HAP-1 (cell line): ENCODE data around the gene CHKB.

Experiments
- DNase-seq, 2 experiments: peaks; one replicate each; pipeline ENCODE4 v3.0.0-alpha.2; 2016 to 2020; ENCODE audit warnings: low spot score in 2 of 2
- H3K27me3 ChIP-seq: fragments of 250-450 bp; sonication (Bioruptor Pico); 2 replicates; pipeline ENCODE4 v1.5.1; 2020; ENCODE audit warnings: low read depth, mild to moderate bottlenecking, moderate library complexity
- H3K36me3 ChIP-seq: fragments of 250-450 bp; sonication (Bioruptor Pico); replicated peaks from 2 replicates; pipeline ENCODE4 v1.5.1; 2020; ENCODE audit warnings: mild to moderate bottlenecking
- H3K4me1 ChIP-seq: fragments of 250-450 bp; sonication (Bioruptor Pico); 2 replicates; pipeline ENCODE4 v1.5.1; 2020; ENCODE audit warnings: mild to moderate bottlenecking
- H3K4me3 ChIP-seq: fragments of 250-450 bp; sonication (Bioruptor Pico); 2 replicates; pipeline ENCODE4 v1.5.1; 2020; ENCODE audit warnings: mild to moderate bottlenecking, moderate library complexity
- H3K9me3 ChIP-seq: fragments of 250-450 bp; sonication (Bioruptor Pico); 2 replicates; pipeline ENCODE4 v1.5.1; 2020; ENCODE audit warnings: mild to moderate bottlenecking, moderate library complexity
- in situ Hi-C: fragments of 300-500 bp; cut with MboI; formaldehyde crosslinking; loops from 3 replicates; pipeline ENCODE4 v1.14.3; 2020; ENCODE audit warnings: low sequenced_read_pairs, inconsistent platforms, mixed read lengths

CHKB gene

DNA sequence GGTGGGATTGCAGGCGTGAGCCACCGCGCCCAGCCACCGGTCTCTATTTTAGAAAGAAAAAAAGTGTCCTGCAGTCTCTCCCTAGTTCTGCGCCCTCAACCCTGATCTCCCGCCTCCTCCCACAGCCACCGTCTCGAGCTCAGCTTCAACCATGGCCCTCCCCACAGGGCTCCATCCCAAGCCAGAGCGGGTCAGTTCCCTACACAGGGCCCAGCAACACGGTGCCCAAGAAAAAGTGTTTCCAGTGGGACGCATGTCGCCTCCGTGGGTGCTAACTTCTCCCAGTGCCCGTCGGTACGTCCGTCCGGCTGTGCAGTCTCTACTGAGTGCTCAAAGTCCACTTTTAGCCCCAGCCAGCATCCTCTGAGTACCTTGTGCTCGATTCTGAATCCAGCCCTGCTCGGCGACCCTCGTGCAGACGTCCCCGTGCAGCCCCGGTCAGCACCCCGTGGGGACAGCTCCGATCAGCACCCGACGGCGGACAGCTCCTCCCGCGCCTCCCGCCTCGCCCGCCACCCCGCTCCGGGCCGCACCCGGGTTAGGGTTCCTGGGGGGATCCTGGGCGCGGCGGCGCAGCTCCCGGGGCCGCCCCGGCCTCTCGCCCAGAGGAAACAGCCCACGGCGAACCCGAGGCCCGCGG lies 17.3 kb upstream of the CHKB start:
- Histone ChIP-seq H3K4me1 (peaks cover 8% of the 10 kb centered on the region), H3K36me3 (no peaks in the 10 kb centered on the region), H3K9me3 (no peaks in the 10 kb centered on the region), H3K4me3 (peak overlapping the region; percentile 22), H3K27me3 (no peaks in the 10 kb centered on the region)
- in situ Hi-C loops, result no loop called here
- DNase-seq, result peak; percentile 28 to 87

DNA sequence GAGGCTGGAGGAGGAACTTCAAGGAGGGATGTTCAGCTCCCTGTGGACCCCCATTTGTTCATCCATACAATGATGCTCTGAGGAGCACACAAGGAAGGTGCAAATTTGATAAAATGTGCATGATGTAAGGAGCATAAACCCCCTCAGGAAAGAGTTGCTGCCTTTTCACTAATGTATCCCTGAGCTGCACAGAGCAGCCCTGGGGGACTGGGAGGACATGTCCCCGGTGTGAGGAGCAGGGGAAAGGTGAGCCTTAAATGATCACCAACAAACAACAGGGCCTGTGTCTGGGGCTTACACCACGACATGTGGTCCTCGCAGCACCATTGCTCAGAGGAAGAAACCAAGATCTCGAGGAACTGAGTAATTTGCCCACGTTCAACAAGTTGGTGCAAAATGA lies 14.4 kb upstream of the CHKB start:
- Histone ChIP-seq H3K27me3 (no peaks in the 10 kb centered on the region), H3K4me3 (no peak overlapping the region), H3K4me1 (peaks cover 8% of the 10 kb centered on the region), H3K36me3 (no peaks in the 10 kb centered on the region), H3K9me3 (no peaks in the 10 kb centered on the region)
- in situ Hi-C loops, result no loop called here
- no peak for DNase-seq

DNA sequence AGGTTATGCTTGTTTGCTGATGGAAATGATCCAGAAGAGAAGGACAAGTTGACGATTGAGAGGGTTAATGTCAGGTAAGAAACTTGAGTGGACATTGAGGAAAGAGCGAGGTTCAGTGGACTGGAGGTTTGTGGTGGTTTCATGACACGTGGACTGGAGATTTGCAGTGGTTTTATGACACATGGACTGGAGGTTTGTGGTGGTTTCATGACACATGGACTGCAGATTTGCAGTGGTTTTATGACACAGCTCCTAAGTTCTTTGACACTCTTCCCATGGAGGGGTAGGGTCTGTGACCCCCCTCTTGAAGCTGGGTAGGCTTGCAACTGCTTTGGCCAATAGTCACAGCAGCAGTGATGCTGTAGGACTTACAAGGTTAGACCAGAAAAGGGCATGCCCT lies 12.5 kb upstream of the CHKB start:
- Histone ChIP-seq H3K36me3 (no peaks in the 10 kb centered on the region), H3K4me3 (no peak overlapping the region), H3K9me3 (no peaks in the 10 kb centered on the region), H3K4me1 (peaks cover 5% of the 10 kb centered on the region; the same call in 1 of the 2 replicates), H3K27me3 (no peaks in the 10 kb centered on the region)
- DNase-seq, result no peak
- in situ Hi-C loops, result no loop called here

DNA sequence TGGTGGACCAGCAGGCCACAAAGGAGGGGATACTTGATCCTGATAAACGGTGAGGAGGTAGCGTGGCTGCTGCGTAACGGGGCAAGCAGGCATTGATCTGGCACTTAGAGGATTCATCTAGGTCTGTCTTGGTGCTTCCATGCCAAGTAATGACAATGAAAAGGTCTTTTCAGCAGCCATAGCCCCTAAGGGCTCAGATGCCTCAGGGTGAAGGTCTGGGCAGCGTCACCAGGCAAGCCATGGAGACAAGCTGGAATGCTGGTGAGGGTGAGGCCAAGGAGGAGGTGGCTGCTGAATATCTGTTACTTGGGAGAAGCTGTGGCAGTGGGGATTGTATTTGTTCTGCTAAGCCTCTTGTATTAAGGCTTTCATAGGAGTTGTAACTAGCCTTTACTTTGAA lies 4.8 kb upstream of the CHKB start:
- in situ Hi-C loops, result no loop called here
- H3K4me3 ChIP-seq, result no peak overlapping the region
- H3K36me3 ChIP-seq, result no peaks in the 10 kb centered on the region
- H3K27me3 ChIP-seq, result no peaks in the 10 kb centered on the region
- DNase-seq, result no peak
- H3K4me1 ChIP-seq, result peaks cover 4% of the 10 kb centered on the region; the same call in 1 of the 2 replicates
- no peaks in the 10 kb centered on the region for H3K9me3 ChIP-seq

DNA sequence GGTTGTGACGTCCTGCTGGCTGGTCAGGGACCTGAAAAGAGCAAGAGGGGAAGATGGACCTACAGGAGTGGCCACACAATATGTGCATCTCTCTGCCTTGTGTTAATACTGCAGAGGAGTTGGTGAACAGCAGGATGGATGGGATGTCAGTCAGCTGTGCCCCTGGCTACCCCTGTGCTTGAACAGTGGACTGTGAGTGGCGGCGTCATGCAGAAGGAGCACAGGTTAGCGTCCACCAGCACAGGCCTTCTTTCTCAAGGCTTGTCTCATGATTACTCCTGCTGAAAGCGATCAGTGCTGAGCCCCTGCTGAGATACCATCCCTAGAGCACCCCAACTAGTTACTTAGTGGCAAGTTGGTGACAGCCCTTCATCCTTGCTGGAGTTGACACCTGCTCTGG lies 3.8 kb upstream of the CHKB start:
- H3K9me3 ChIP-seq, result no peaks in the 10 kb centered on the region
- no peak for DNase-seq
- H3K27me3 ChIP-seq, result no peaks in the 10 kb centered on the region
- H3K4me1 ChIP-seq, result peaks cover 9% of the 10 kb centered on the region
- in situ Hi-C loops, result no loop called here
- H3K36me3 ChIP-seq, result peaks cover under 1% of the 10 kb centered on the region; the same call in 1 of the 2 replicates
- H3K4me3 ChIP-seq, result no peak overlapping the region

DNA sequence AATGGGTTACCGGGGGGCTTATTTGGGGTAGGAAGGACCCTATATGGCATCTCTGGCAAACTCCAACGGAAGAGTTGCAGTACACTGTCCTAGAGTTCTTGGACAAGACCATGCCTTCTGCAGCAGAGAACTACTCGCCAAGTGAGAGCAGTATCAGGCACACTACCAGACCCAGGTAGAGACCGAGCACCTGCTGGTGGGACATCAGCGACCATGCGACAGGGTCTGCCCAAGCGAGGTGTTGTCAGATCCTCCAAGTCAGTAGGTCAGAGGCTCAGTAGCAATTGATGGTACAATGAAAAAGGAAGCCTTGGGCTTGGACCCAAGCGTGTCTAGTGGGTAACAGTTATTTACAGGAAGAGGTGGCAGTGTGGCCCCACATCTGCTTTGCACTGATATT lies 3.1 kb upstream of the CHKB start:
- DNase-seq, result no peak
- H3K36me3 ChIP-seq, result peaks cover 6% of the 10 kb centered on the region
- peaks cover 12% of the 10 kb centered on the region for H3K4me1 ChIP-seq
- no peak overlapping the region for H3K4me3 ChIP-seq
- in situ Hi-C loops, result no loop called here
- no peaks in the 10 kb centered on the region for H3K9me3 ChIP-seq
- no peaks in the 10 kb centered on the region for H3K27me3 ChIP-seq

DNA sequence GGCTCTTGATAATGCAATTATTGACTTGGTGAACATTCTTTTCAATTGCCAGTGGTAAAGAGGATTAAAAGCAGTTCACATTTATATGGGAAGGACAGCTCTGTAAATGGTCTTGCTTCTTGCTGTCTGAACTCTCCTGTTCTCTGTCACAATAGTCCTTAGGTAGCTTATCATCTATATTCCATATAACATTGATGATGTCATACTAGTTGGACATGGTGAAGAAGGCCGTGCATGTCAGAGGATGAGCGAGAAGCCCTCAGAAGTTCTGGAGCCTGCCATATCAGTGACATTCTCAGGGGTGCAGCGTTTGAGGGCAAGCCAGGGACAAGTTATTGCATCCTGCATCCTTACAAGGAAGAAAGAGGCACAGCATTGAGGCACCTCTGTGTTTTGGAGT lies 2.6 kb upstream of the CHKB start:
- Histone ChIP-seq H3K36me3 (peaks cover 10% of the 10 kb centered on the region), H3K4me3 (no peak overlapping the region), H3K9me3 (no peaks in the 10 kb centered on the region), H3K27me3 (no peaks in the 10 kb centered on the region), H3K4me1 (peaks cover 12% of the 10 kb centered on the region)
- DNase-seq, result no peak
- in situ Hi-C loops, result no loop called here

DNA sequence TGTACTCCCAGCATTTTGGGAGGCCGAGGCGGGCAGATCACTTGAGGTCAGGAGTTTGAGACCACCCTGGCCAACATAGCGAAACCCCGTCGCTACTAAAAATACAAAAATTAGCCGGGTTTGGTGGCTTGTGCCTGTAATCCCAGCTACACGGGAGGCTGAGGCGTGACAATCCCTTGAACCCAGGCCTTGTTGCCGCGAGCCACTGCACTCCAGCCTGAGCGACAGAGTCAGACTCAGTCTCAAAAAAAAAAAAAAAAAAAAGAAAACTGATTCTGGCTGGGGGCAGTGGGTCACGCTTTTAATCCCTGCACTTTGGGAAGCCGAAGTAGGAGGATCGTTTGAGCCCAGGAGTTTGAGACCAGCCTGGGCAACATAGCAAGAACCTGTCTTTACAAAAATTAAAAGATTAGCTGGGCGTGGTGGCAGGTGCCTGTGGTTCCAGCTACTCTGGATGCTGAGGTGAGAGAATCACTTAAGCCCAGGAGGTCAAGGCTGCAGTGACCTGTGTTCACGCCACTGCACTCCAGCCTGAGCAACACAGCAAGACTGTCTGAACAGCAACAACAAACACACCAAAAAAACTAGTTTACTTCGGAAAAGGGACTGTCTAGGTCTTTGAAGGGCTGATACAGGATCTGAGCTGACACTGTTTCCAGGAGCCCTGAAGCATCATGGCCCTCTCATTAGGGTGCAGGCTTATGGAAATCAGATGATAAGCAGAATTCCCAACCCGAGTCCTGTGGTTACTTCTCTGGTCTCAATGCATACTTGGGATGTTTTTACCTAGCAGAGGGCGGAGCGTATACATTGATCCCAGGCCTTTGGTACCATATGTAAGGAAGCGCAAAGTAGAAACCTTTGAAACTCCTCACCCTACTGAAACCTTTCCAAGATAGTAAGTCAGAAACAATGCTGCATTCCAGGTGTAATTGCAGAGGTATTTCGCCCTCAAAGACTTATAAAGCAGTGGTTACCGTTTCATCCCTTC lies 1.8 kb upstream of the CHKB start:
- Histone ChIP-seq H3K4me3 (peak overlapping the region; percentile 91; the same call in 1 of the 2 replicates), H3K36me3 (peaks cover 19% of the 10 kb centered on the region), H3K9me3 (no peaks in the 10 kb centered on the region), H3K4me1 (peaks cover 12% of the 10 kb centered on the region), H3K27me3 (no peaks in the 10 kb centered on the region)
- in situ Hi-C loops, result no loop called here
- DNase-seq, result no peak

DNA sequence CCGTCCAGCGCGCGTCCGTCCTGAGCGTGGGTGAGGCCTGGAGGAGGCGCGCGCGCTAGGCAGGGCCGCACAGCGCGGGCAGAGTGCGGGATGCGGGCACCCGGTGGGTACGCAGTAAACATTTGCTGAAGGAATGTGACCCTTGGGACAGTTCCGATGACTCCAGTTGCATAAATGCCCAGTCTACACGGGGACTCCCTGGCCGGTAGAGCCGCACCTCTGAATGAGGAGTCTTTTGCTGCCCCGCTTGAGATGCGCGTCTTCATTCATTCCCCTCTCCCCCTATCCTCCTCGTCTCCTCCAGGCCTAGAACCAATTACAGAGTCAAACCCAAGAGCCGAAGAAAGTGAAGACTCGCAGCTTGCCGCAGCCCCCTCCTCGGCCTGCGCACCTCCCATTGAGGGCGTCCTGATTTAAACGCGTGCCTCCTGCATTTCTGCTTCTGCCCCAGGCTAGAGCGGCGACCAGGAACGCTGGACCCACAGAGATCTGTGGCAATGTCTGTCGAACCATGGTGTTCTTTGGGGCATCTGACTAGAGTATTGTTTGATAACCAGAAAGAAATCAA lies 729 bp upstream of the CHKB start:
- H3K27me3 ChIP-seq, result no peaks in the 10 kb centered on the region
- in situ Hi-C loops, result no loop called here
- H3K4me1 ChIP-seq, result peaks cover 12% of the 10 kb centered on the region
- H3K9me3 ChIP-seq, result no peaks in the 10 kb centered on the region
- peaks cover 29% of the 10 kb centered on the region for H3K36me3 ChIP-seq
- H3K4me3 ChIP-seq, result peak overlapping the region; percentile 91
- no peak for DNase-seq

DNA sequence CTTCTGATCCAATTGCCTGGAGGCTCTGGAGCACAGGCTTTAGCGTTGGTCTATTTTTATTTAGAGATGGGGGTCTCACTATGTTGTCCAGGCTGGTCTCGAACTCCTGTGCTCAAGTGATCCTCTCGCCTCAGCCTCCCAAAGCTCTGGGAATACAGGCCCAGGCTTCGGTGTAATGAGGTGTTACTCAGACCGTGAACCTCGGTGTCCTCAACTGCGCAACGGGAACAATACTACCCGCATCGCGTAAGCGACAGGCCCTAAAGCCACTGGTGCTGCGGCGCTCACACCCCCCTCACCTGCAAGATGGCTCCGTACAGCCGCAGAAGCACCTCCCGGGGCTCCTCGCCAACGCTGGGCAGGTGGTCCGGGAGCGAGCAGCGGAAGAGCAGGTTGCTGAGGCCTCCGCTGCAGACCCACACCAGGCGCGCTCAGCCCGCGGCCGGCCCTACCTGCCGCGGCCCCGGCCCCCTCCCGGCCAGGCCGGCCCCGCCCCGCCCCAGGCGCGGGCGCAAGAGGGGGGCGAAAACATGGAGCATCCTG lies 628 bp downstream of the CHKB start:
- peaks cover 12% of the 10 kb centered on the region for H3K4me1 ChIP-seq
- H3K36me3 ChIP-seq, result peaks cover 32% of the 10 kb centered on the region
- peak overlapping the region; percentile 91 for H3K4me3 ChIP-seq
- in situ Hi-C loops, result no loop called here
- DNase-seq, result peak in 1 of 2 experiments; percentile 48
- H3K27me3 ChIP-seq, result no peaks in the 10 kb centered on the region
- no peaks in the 10 kb centered on the region for H3K9me3 ChIP-seq

DNA sequence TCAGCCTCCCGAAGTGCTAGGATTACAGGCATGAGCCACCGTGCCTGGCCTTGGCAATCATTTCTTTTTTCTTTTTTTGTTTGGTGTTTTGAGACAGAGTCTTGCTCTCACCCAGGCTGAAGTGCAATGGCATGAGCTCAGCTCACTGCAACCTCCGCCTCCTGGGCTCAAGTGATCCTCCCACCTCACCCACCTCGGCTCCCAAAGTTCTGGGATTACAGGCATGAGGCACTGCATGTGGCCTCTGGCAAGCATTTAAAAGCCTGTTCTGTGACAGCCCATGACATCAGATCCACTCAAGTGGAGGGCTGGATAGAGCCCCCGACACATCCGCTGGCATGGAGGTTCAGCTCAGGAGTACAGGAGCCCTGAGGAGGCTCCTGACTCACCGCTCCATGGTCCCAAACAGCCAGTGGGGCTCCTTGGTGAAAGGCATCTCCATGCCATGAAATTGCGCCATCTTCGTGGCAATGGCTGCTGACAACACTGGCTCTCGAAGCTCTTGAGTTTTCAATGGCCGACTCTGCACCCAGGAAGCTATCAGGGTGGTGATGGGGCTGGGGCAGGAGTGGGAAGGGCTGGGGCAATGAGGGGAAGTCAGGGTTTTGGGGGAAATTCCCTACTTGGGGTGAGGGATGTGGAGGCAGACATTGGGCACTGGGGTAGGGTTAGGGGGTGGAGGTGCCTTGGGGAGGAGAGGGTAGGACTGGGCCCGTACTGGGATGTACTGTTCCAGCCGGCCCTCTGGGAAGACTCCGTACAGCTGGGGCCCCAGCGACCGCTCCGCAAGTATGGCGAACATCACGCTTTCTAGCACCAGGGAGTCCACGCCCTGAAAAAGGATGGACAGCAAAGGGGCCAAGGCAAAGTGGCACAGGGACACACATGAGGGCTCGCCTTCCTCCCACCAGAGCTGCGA lies 1.4 kb downstream of the CHKB start:
- in situ Hi-C loops, result no loop called here
- Histone ChIP-seq H3K27me3 (no peaks in the 10 kb centered on the region), H3K4me3 (peak overlapping the region; percentile 91), H3K9me3 (no peaks in the 10 kb centered on the region), H3K4me1 (peaks cover 12% of the 10 kb centered on the region), H3K36me3 (peaks cover 37% of the 10 kb centered on the region)
- no peak for DNase-seq

DNA sequence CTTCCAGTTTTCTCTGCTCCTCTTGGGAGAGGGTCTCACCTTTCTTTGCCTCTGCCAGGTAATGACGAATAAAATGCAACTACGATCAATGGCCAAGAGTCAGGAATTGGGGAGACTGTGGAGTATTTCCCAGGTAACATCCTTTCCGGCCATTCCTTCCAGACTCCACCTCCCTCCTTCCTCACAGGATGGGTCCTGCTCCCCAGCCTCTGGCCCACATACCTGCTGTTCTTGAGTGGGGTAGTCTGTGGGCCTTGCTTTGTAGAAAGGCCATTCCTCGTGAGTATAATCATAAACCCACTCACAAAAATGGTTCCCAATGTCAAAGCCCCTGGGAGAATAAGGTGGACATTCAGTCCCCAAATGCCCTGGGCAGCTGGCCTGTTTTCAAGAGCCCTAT lies 2.9 kb downstream of the CHKB start:
- Histone ChIP-seq H3K4me1 (peaks cover 12% of the 10 kb centered on the region), H3K27me3 (no peaks in the 10 kb centered on the region), H3K4me3 (no peak overlapping the region), H3K36me3 (peaks cover 47% of the 10 kb centered on the region), H3K9me3 (no peaks in the 10 kb centered on the region)
- in situ Hi-C loops, result no loop called here
- no peak for DNase-seq

DNA sequence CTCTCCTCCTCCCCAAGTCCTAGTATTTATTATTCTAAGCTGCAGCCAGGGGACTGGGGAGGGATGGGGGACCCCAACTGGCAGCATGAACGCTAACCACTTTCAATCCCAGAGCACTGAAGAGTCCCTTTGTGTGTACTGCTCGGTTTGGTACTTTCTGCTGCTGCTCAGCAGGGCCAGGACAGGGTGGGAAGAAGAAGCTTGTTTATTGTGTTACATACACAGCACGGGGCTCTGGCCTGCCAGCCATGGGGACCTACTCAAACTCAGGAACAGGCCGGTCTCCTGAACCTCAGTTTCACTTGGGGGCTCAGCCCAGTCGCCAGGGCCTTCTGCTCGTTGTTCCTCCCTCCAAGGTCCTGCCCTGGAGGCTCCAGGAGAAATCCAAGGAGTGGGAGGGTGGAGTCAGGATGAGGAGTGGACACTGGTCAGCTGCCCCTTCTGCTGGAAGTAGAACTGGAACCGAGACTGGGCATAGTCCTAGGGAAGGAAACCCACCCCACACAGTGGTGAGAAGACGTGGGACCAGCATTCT lies 3.8 kb downstream of the CHKB start:
- H3K36me3 ChIP-seq, result peaks cover 55% of the 10 kb centered on the region

More for the DNA sequence above, 3.8 kb downstream of the CHKB start:
- peaks cover 11% of the 10 kb centered on the region for H3K4me1 ChIP-seq
- no peaks in the 10 kb centered on the region for H3K27me3 ChIP-seq
- no peak for DNase-seq
- in situ Hi-C loops, result no loop called here
- H3K9me3 ChIP-seq, result no peaks in the 10 kb centered on the region
- H3K4me3 ChIP-seq, result no peak overlapping the region
